Activated T-cell treated with anti-CD3 and anti-CD28 coated beads for 4 hours (primary cell): ENCODE data around the gene TPPP2.

ENCODE experiments used
- DNase-seq: peaks from one replicate; pipeline ENCODE4 v3.0.0-alpha.2; 2020

TPPP2 gene

DNA sequence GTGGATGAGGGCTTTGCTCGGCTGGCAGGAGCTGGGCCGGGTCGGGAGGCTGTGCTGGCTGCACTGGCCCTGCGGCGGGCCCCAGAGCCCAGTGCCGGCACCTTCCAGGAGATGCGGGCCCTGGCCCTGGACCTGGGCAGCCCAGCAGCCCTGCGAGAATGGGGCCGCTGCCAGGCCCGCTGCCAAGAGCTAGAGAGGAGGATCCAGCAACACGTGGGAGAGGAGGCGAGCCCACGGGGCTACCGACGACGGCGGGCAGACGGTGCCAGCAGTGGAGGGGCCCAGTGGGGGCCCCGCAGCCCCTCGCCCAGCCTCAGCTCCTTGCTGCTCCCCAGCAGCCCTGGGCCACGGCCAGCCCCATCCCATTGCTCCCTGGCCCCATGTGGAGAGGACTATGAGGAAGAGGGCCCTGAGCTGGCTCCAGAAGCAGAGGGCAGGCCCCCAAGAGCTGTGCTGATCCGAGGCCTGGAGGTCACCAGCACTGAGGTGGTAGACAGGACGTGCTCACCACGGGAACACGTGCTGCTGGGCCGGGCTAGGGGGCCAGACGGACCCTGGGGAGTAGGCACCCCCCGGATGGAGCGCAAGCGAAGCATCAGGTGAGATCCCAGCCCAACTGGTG lies 51.6 kb downstream of the TPPP2 start:
- no peak for DNase-seq
